ENCODE measurements around the gene ZMIZ1. TPM values are rescaled to one million over a fixed set of nuclear protein-coding genes. Genes with fewer than 3 reads are reported as not detected.

ZMIZ1 gene
- total RNA-seq, 4 donors from 2014 or later: 18.7 to 188 (median 36.7) TPM

DNA sequence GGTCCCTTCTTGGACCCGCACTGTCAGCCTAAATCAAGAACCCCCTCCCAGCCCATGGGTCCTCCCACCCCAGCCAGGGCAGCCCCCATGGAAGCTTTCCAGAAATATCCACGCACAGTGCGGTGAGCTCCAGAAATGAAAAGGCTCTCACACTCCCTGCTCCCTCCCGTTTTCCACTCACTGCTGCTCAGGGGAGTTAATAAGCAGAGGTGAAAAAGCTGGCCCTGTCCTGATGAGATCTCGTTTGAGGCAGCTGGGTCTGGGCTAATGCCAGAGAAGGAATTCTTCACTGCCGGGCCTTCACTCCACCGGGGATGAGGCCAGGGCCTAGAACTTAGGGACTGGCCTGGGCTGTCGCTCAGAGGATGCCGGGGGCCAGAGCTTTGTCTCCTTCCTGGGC, 102.2 kb downstream of the ZMIZ1 start:
- Histone ChIP-seq H3K27ac (peak overlapping the region; percentile 71 to 78), H3K4me1 (peaks cover 14 to 26% of the 10 kb centered on the region in 2 donors), H3K4me3 (no peak overlapping the region), H3K36me3 (no peaks in the 10 kb centered on the region), H3K27me3 (no peaks in the 10 kb centered on the region), H3K9me3 (no peaks in the 10 kb centered on the region)
- TF ChIP-seq CTCF (IDR thresholded peaks at IDR 0.05): no peak
- no peak for TF ChIP-seq POLR2A (IDR thresholded peaks at IDR 0.05)
- intact Hi-C loops (cut with DNase I; ENCODE audit: low total_unique reads): no loop called here
- DNase-seq: no peak

GRCh38 chr10:79171504-79171903, 102.7 kb downstream of the ZMIZ1 start:
- H3K27ac ChIP-seq: peak overlapping the region; percentile 71 to 78
- intact Hi-C loops (cut with DNase I; ENCODE audit: low total_unique reads): no loop called here
- H3K27me3 ChIP-seq: no peaks in the 10 kb centered on the region
- no peak overlapping the region for H3K4me3 ChIP-seq
- no peaks in the 10 kb centered on the region for H3K36me3 ChIP-seq
- H3K4me1 ChIP-seq: peaks cover 15 to 31% of the 10 kb centered on the region in 2 donors
- TF ChIP-seq POLR2A (IDR thresholded peaks at IDR 0.05): no peak
- TF ChIP-seq CTCF (IDR thresholded peaks at IDR 0.05): no peak
- H3K9me3 ChIP-seq: no peaks in the 10 kb centered on the region
- no peak for DNase-seq

- H3K9me3 ChIP-seq: no peaks in the 10 kb centered on the region
- intact Hi-C loops (cut with DNase I; ENCODE audit: low total_unique reads): no loop called here
- peaks cover 24 to 43% of the 10 kb centered on the region in 2 donors for H3K4me1 ChIP-seq
- no peaks in the 10 kb centered on the region for H3K27me3 ChIP-seq
- DNase-seq: no peak
- no peak overlapping the region for H3K4me3 ChIP-seq
- peak overlapping the region; percentile 23 to 78 for H3K27ac ChIP-seq
- H3K36me3 ChIP-seq: no peaks in the 10 kb centered on the region
- TF ChIP-seq CTCF (IDR thresholded peaks at IDR 0.05): no peak
- TF ChIP-seq POLR2A (IDR thresholded peaks at IDR 0.05): no peak
Measured at GRCh38 chr10:79172881-79173280, 104.1 kb downstream of the ZMIZ1 start.

DNA sequence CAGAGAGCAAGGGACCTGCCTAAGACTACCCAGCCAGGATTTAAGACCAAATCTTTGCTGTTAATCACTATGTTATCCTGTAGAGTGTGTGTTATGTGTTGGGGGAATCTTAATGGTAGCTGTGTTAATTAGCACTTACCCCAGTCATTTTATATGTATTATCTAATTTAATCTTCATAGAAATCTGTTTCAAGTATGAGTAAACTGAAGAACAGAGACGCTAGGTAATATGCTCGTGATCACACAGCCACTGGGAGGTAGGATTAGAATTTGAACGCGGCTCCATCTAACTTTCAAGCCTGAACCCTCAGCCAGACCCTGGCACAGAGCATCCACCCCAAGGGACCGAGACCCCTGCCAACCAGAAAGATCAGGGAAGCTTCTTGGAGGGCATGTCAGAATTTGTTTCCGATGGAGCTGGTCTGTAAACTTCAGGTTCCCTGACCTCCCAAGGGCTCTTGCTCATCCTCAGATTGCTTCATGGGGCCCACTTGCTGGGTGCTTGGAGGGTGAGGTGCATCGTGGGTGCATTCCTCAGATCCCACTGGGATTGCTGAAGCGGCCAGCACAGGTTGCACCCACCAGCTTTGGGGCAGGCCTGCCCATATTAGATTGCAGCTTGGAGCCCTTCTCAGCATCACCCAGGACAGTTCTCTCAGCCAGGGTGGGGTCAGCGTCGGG, 105.0 kb downstream of the ZMIZ1 start:
- no peaks in the 10 kb centered on the region for H3K36me3 ChIP-seq
- H3K4me1 ChIP-seq: peaks cover 29 to 42% of the 10 kb centered on the region in 2 donors
- no peak overlapping the region for H3K4me3 ChIP-seq
- intact Hi-C loops (cut with DNase I; ENCODE audit: low total_unique reads): no loop called here
- H3K9me3 ChIP-seq: no peaks in the 10 kb centered on the region
- no peak for DNase-seq
- H3K27me3 ChIP-seq: no peaks in the 10 kb centered on the region
- H3K27ac ChIP-seq: peak overlapping the region; percentile 78
- TF ChIP-seq CTCF (IDR thresholded peaks at IDR 0.05): no peak
- no peak for TF ChIP-seq POLR2A (IDR thresholded peaks at IDR 0.05)

DNA sequence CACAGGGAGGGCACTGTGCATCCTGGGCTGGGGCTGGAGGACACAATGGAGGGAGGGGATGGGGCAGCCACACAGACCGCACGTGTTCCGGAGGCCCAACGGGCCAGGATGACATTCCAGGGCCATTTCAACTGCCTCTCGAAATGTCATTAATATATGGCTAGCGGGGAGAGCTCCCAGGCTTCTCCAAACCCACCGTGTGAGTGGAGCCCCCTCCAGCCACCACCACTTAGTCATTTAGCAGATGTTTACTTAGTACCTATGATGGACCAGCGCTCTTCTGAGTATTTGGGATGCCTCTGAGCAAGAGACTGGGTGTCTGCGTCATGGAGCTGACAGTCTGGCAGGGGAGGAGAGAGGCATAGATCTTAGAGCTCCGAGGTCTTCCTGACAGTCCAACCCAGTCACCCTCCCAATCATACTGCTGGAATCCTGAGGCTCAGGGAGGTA, 107.3 kb downstream of the ZMIZ1 start:
- no peak overlapping the region for H3K4me3 ChIP-seq
- H3K9me3 ChIP-seq: no peaks in the 10 kb centered on the region
- H3K4me1 ChIP-seq: peaks cover 27 to 47% of the 10 kb centered on the region in 2 donors
- H3K36me3 ChIP-seq: no peaks in the 10 kb centered on the region
- intact Hi-C loops (cut with DNase I; ENCODE audit: low total_unique reads): no loop called here
- peak overlapping the region; percentile 78 for H3K27ac ChIP-seq
- H3K27me3 ChIP-seq: no peaks in the 10 kb centered on the region
- DNase-seq: no peak
- TF ChIP-seq CTCF (IDR thresholded peaks at IDR 0.05): no peak
- TF ChIP-seq POLR2A (IDR thresholded peaks at IDR 0.05): no peak
